ENCODE measurements around the gene MPV17L.
"Not testable (repeated sequence)": the region's sequence is repeated elsewhere in the genome, so short reads cannot be mapped to it uniquely, and the experiment has no call there.

MPV17L gene

GRCh38 chr16:15452246-15452855 is 56.8 kb downstream of the MPV17L start:
- no peak for DNase-seq (ENCODE audit: low spot score)

- DNase-seq (ENCODE audit: low spot score), result not testable (repeated sequence)
Observed at GRCh38 chr16:15453296-15453695, 57.7 kb downstream of the MPV17L start.

- not testable (repeated sequence) for DNase-seq (ENCODE audit: low spot score)
Observed at GRCh38 chr16:15454933-15455332, 59.4 kb downstream of the MPV17L start.

- no peak for DNase-seq (ENCODE audit: low spot score)
Observed at GRCh38 chr16:15457400-15457799, 61.8 kb downstream of the MPV17L start.

GRCh38 chr16:15457958-15458357 is 62.4 kb downstream of the MPV17L start:
- no peak for DNase-seq (ENCODE audit: low spot score)

- DNase-seq (ENCODE audit: low spot score), result no peak
Observed at GRCh38 chr16:15459791-15460190, 64.2 kb downstream of the MPV17L start.

GRCh38 chr16:15460601-15461000 is 65.0 kb downstream of the MPV17L start:
- no peak for DNase-seq (ENCODE audit: low spot score)

- DNase-seq (ENCODE audit: low spot score), result no peak
Observed at GRCh38 chr16:15461376-15461775, 65.8 kb downstream of the MPV17L start.

Measured in GM03348 (cell line).